HEK293 (cell line): ENCODE measurements around the gene DUSP16.
A peak's percentile ranks its signal among the peaks of the same experiment; 100 is the strongest.
"Not testable (repeated sequence)": the region's sequence is repeated elsewhere in the genome, so short reads cannot be mapped to it uniquely, and the experiment has no call there.

Source experiments
- CTCF ChIA-PET: fragments of 350-600 bp; formaldehyde crosslinking; extraction: SDS; loops from one replicate; lab custom pipeline; 2021; ENCODE audit warnings: antibody characterized with exemption; lab: Yijun Ruan, JAX
- POLR2A ChIA-PET: fragments of 300-600 bp; formaldehyde crosslinking; extraction: SDS; loops from one replicate; lab custom pipeline; 2020; ENCODE audit warnings: antibody characterized with exemption, inconsistent platforms; lab: Yijun Ruan, JAX
- H3K27ac ChIP-seq: fragments of 200-500 bp; sonication (Bioruptor generic); 2 replicates; pipeline ENCODE4 v1.5.1; 2014; ENCODE audit warnings: low read depth, low read length, control low read depth, inconsistent platforms; ENCODE audit errors: extremely low read depth
- H3K36me3 ChIP-seq, 2 experiments: fragments of 200-500 bp in 1 of 2; sonication (Bioruptor generic) in 1 of 2; 1 replicate in 1 of 2; 2 replicates in 1 of 2; pipeline ENCODE4 v1.5.1; 2014 to 2017; ENCODE audit warnings: inconsistent platforms in 2 of 2, low read length in 2 of 2; ENCODE audit not compliant: control insufficient read depth in 2 of 2, insufficient read depth in 1 of 2
- H3K4me1 ChIP-seq: fragments of 200-500 bp; sonication (Bioruptor generic); 2 replicates; pipeline ENCODE4 v1.5.1; 2014; ENCODE audit warnings: mild to moderate bottlenecking, low read length, inconsistent platforms; ENCODE audit not compliant: control insufficient read depth, insufficient read depth
- H3K4me3 ChIP-seq: 2 replicates; pipeline ENCODE4 v1.5.1; 2011; ENCODE audit warnings: low read depth, mild to moderate bottlenecking, control low read depth, low read length, moderate library complexity
- H3K9me3 ChIP-seq: fragments of 200-500 bp; sonication (Bioruptor generic); 2 replicates; pipeline ENCODE4 v1.5.1; 2014; ENCODE audit warnings: low read depth, low read length, inconsistent platforms; ENCODE audit not compliant: control insufficient read depth, insufficient read depth
- GLI2 ChIP-seq: fragments of 450-650 bp; formaldehyde crosslinking; IDR thresholded peaks from 2 replicates; pipeline ENCODE4; 2017; ENCODE audit warnings: missing biosample characterization, missing genetic modification characterization, low read depth, borderline replicate concordance
- ZBTB11 ChIP-seq: fragments of 450-650 bp; formaldehyde crosslinking; conservative IDR thresholded peaks from 2 replicates; pipeline ENCODE4 v1.5.1; 2016; ENCODE audit warnings: low read depth, missing biosample characterization, missing genetic modification characterization
- ZBTB21 ChIP-seq: fragments of 450-650 bp; formaldehyde crosslinking; IDR thresholded peaks from 2 replicates; pipeline ENCODE4 v1.5.1; 2017; ENCODE audit warnings: missing biosample characterization, missing genetic modification characterization
- ZNF121 ChIP-seq: fragments of 450-650 bp; formaldehyde crosslinking; IDR thresholded peaks from 2 replicates; pipeline ENCODE4 v1.5.1; 2016; ENCODE audit warnings: missing biosample characterization, missing genetic modification characterization
- ZNF140 ChIP-seq: fragments of 450-650 bp; formaldehyde crosslinking; IDR thresholded peaks from 2 replicates; pipeline ENCODE4 v1.5.1; 2016; ENCODE audit warnings: missing biosample characterization, missing genetic modification characterization
- ZNF202 ChIP-seq: fragments of 450-650 bp; formaldehyde crosslinking; IDR thresholded peaks from 2 replicates; pipeline ENCODE4 v1.5.1; 2016; ENCODE audit warnings: missing biosample characterization, missing genetic modification characterization, borderline replicate concordance
- ZNF223 ChIP-seq: fragments of 450-650 bp; formaldehyde crosslinking; IDR thresholded peaks from 2 replicates; pipeline ENCODE4 v1.5.1; 2016; ENCODE audit warnings: missing biosample characterization, missing genetic modification characterization
- ZNF266 ChIP-seq: fragments of 450-650 bp; formaldehyde crosslinking; IDR thresholded peaks from 2 replicates; pipeline ENCODE4 v1.5.1; 2016; ENCODE audit warnings: missing biosample characterization, missing genetic modification characterization, low read depth
- ZNF341 ChIP-seq: fragments of 450-650 bp; formaldehyde crosslinking; IDR thresholded peaks from 2 replicates; pipeline ENCODE4; 2016; ENCODE audit warnings: low read depth, missing biosample characterization, missing genetic modification characterization
- ZNF354C ChIP-seq: fragments of 450-650 bp; formaldehyde crosslinking; IDR thresholded peaks from 2 replicates; pipeline ENCODE4 v1.5.1; 2016; ENCODE audit warnings: missing biosample characterization, missing genetic modification characterization, low read depth, borderline replicate concordance
- ZNF394 ChIP-seq: fragments of 450-650 bp; formaldehyde crosslinking; IDR thresholded peaks from 2 replicates; pipeline ENCODE4 v1.5.1; 2016; ENCODE audit warnings: missing biosample characterization, missing genetic modification characterization, mild to moderate bottlenecking, moderate library complexity, borderline replicate concordance
- ZNF404 ChIP-seq: fragments of 450-650 bp; formaldehyde crosslinking; IDR thresholded peaks from 2 replicates; pipeline ENCODE4 v1.5.1; 2017; ENCODE audit warnings: missing biosample characterization, missing genetic modification characterization
- ZNF433 ChIP-seq: fragments of 450-650 bp; formaldehyde crosslinking; IDR thresholded peaks from 2 replicates; pipeline ENCODE4 v1.5.1; 2016; ENCODE audit warnings: missing biosample characterization, missing genetic modification characterization, low read depth
- ZNF510 ChIP-seq: fragments of 450-650 bp; formaldehyde crosslinking; IDR thresholded peaks from 2 replicates; pipeline ENCODE4 v1.5.1; 2018; ENCODE audit warnings: mild to moderate bottlenecking, missing genetic modification characterization, missing biosample characterization; ENCODE audit not compliant: insufficient replicate concordance
- ZNF529 ChIP-seq: fragments of 450-650 bp; formaldehyde crosslinking; IDR thresholded peaks from 2 replicates; pipeline ENCODE4 v1.5.1; 2017; ENCODE audit warnings: missing genetic modification characterization, missing biosample characterization; ENCODE audit not compliant: insufficient replicate concordance
- ZNF555 ChIP-seq: fragments of 450-650 bp; formaldehyde crosslinking; conservative IDR thresholded peaks from 2 replicates; pipeline ENCODE4 v1.5.1; 2017; ENCODE audit warnings: missing biosample characterization, mild to moderate bottlenecking, missing genetic modification characterization, inconsistent platforms
- ZNF623 ChIP-seq: fragments of 450-650 bp; formaldehyde crosslinking; IDR thresholded peaks from 2 replicates; pipeline ENCODE4 v1.5.1; 2016; ENCODE audit warnings: missing biosample characterization, missing genetic modification characterization
- ZNF654 ChIP-seq: fragments of 450-650 bp; formaldehyde crosslinking; IDR thresholded peaks from 2 replicates; pipeline ENCODE4 v1.5.1; 2016; ENCODE audit warnings: low read depth, missing biosample characterization, missing genetic modification characterization
- ZNF704 ChIP-seq: fragments of 450-650 bp; formaldehyde crosslinking; IDR thresholded peaks from 2 replicates; pipeline ENCODE4 v1.5.1; 2016; ENCODE audit warnings: missing biosample characterization, missing genetic modification characterization
- ZNF791 ChIP-seq: fragments of 450-650 bp; formaldehyde crosslinking; IDR thresholded peaks from 2 replicates; pipeline ENCODE4 v1.5.1; 2016; ENCODE audit warnings: missing biosample characterization, missing genetic modification characterization
- TF ChIP-seq, protein P1 (sequence below): fragments of 450-650 bp; formaldehyde crosslinking; conservative IDR thresholded peaks from 2 replicates; pipeline ENCODE4 v1.5.1; 2016; ENCODE audit warnings: low read depth, missing biosample characterization, missing genetic modification characterization
- TF ChIP-seq, protein P2 (sequence below): fragments of 450-650 bp; formaldehyde crosslinking; IDR thresholded peaks from 2 replicates; pipeline ENCODE4 v1.5.1; 2016; ENCODE audit warnings: missing biosample characterization, missing genetic modification characterization

The DUSP16 gene

GRCh38 chr12:12580716-12581115 lies 18.1 kb upstream of the DUSP16 start:
- H3K4me3 ChIP-seq, H3K36me3 ChIP-seq, H3K9me3 ChIP-seq, H3K4me1 ChIP-seq, POLR2A ChIA-PET, H3K27ac ChIP-seq: not testable (repeated sequence)
- CTCF ChIA-PET, result interaction anchor here (0.9 kb wide), 2 partner anchors 26 to 75 kb away, joined by 3 read pairs; no protein-coding TSS in a partner anchor
- TF ChIP-seq GLI2 (tag by site-specific recombination) (peak; percentile 62; the same call in 1 of the 2 replicates), ZNF433 (tag by site-specific recombination) (peak; percentile 74), ZNF341 (tag by site-specific recombination) (peak; percentile 33; the same call in 1 of the 2 replicates), ZNF404 (0 out of 2 replicates have a peak, but pooled peaks have one; percentile 39), ZNF555 (tag by site-specific recombination) (peak; percentile 91), ZNF791 (peak; percentile 68), ZNF704 (0 out of 2 replicates have a peak, but pooled peaks have one; percentile 16), ZBTB21 (tag by site-specific recombination) (peak; percentile 64), ZNF354C (tag by site-specific recombination) (0 out of 2 replicates have a peak, but pooled peaks have one; percentile 68), ZNF623 (tag by site-specific recombination) (peak; percentile 77), ZNF394 (tag by site-specific recombination) (peak; percentile 90), ZNF121 (peak; percentile 67; the same call in 1 of the 2 replicates), ZNF529 (peak; percentile 69), ZNF266 (tag by site-specific recombination) (0 out of 2 replicates have a peak, but pooled peaks have one; percentile 44), ZBTB11 (tag by site-specific recombination) (peak; percentile 83), ZNF654 (tag by site-specific recombination) (peak; percentile 36), ZNF510 (tag by site-specific recombination) (peak; percentile 63), ZNF223 (tag by site-specific recombination) (0 out of 2 replicates have a peak, but pooled peaks have one; percentile 39), ZNF140 (tag by site-specific recombination) (peak; percentile 88), ZNF202 (tag by site-specific recombination) (peak; percentile 89; the same call in 1 of the 2 replicates)
- TF ChIP-seq, protein P1, sequence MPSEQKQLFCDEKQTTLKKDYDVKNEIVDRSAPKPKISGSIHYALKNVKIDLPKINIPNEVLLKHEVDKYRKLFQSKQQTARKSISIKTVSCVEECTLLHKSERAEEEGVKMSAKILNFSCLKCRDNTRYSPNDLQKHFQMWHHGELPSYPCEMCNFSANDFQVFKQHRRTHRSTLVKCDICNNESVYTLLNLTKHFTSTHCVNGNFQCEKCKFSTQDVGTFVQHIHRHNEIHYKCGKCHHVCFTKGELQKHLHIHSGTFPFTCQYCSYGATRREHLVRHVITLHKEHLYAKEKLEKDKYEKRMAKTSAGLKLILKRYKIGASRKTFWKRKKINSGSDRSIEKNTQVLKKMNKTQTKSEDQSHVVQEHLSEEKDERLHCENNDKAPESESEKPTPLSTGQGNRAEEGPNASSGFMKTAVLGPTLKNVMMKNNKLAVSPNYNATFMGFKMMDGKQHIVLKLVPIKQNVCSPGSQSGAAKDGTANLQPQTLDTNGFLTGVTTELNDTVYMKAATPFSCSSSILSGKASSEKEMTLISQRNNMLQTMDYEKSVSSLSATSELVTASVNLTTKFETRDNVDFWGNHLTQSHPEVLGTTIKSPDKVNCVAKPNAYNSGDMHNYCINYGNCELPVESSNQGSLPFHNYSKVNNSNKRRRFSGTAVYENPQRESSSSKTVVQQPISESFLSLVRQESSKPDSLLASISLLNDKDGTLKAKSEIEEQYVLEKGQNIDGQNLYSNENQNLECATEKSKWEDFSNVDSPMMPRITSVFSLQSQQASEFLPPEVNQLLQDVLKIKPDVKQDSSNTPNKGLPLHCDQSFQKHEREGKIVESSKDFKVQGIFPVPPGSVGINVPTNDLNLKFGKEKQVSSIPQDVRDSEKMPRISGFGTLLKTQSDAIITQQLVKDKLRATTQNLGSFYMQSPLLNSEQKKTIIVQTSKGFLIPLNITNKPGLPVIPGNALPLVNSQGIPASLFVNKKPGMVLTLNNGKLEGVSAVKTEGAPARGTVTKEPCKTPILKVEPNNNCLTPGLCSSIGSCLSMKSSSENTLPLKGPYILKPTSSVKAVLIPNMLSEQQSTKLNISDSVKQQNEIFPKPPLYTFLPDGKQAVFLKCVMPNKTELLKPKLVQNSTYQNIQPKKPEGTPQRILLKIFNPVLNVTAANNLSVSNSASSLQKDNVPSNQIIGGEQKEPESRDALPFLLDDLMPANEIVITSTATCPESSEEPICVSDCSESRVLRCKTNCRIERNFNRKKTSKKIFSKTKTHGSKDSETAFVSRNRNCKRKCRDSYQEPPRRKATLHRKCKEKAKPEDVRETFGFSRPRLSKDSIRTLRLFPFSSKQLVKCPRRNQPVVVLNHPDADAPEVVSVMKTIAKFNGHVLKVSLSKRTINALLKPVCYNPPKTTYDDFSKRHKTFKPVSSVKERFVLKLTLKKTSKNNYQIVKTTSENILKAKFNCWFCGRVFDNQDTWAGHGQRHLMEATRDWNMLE (tag by site-specific recombination), result peak; percentile 89
- TF ChIP-seq, protein P2, sequence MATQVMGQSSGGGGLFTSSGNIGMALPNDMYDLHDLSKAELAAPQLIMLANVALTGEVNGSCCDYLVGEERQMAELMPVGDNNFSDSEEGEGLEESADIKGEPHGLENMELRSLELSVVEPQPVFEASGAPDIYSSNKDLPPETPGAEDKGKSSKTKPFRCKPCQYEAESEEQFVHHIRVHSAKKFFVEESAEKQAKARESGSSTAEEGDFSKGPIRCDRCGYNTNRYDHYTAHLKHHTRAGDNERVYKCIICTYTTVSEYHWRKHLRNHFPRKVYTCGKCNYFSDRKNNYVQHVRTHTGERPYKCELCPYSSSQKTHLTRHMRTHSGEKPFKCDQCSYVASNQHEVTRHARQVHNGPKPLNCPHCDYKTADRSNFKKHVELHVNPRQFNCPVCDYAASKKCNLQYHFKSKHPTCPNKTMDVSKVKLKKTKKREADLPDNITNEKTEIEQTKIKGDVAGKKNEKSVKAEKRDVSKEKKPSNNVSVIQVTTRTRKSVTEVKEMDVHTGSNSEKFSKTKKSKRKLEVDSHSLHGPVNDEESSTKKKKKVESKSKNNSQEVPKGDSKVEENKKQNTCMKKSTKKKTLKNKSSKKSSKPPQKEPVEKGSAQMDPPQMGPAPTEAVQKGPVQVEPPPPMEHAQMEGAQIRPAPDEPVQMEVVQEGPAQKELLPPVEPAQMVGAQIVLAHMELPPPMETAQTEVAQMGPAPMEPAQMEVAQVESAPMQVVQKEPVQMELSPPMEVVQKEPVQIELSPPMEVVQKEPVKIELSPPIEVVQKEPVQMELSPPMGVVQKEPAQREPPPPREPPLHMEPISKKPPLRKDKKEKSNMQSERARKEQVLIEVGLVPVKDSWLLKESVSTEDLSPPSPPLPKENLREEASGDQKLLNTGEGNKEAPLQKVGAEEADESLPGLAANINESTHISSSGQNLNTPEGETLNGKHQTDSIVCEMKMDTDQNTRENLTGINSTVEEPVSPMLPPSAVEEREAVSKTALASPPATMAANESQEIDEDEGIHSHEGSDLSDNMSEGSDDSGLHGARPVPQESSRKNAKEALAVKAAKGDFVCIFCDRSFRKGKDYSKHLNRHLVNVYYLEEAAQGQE (tag by site-specific recombination), result peak; percentile 67
